HCT116 (cell line): Measurements from ENCODE around the gene GYG1. TPM values are rescaled to one million over a fixed set of nuclear protein-coding genes. Genes with fewer than 3 reads are reported as not detected.

Source experiments
- ATAC-seq: fragments of 200-7000 bp; cut with Tn5 transposase; 2 replicates; pipeline ENCODE4 v1.9.1; 2020; ENCODE audit warnings: mild to moderate bottlenecking, moderate library complexity
- BruUV-seq: library from RNA; stranded (reverse); fragments of 400-500 nt; replicated peaks from 2 replicates; lab custom pipeline; 2021; lab: Mats Ljungman, UMichigan
- CTCF ChIA-PET: fragments of 300-600 bp; sonication (Branson Sonifier 250); formaldehyde crosslinking; loops from one replicate; lab custom pipeline; 2021; ENCODE audit warnings: antibody characterized with exemption; lab: Charles Lee
- POLR2A ChIA-PET: fragments of 300-600, 350-600 bp; sonication (Branson Sonifier 250); formaldehyde crosslinking; loops from one replicate; lab custom pipeline; 2021; ENCODE audit warnings: antibody characterized with exemption; lab: Charles Lee
- RAD21 ChIA-PET, 2 experiments: fragments of 300-600 bp; sonication (Branson Sonifier 250); formaldehyde crosslinking; loops; one replicate each; lab custom pipeline; 2023; ENCODE audit warnings: low total read pairs in 2 of 2; ENCODE audit not compliant: uncharacterized antibody in 2 of 2, unreplicated experiment in 2 of 2, low non-redundant PET in 1 of 2; lab: Charles Lee
- DNase-seq: peaks from one replicate; pipeline ENCODE4 v3.0.0-alpha.2; 2010; ENCODE audit warnings: low read depth, low spot score
- H2AFZ ChIP-seq: fragments of 200-600 bp; shearing (Covaris generic), sonication (generic); 2 replicates; pipeline ENCODE4 v1.6.1; 2017; ENCODE audit warnings: low read depth, mixed run types, mixed read lengths, antibody characterized with exemption, low read length; ENCODE audit not compliant: poor library complexity, severe bottlenecking
- H3K27ac ChIP-seq: 2 replicates; pipeline ENCODE4 v1.5.1; 2012; ENCODE audit warnings: low read depth, low read length
- H3K27me3 ChIP-seq: fragments of 200-600 bp; sonication (generic); 2 replicates; pipeline ENCODE4 v1.6.1; 2016; ENCODE audit warnings: mixed run types, low read length, mixed read lengths; ENCODE audit not compliant: insufficient read depth
- H3K36me3 ChIP-seq, 2 experiments: fragments of 200-500 bp in 1 of 2; fragments of 200-600 bp in 1 of 2; sonication (Bioruptor generic) in 1 of 2; sonication (generic) in 1 of 2; 2 replicates each; pipeline versions ENCODE4 v1.5.1 to v1.6.1; 2014 to 2016; ENCODE audit warnings: low read length in 2 of 2, inconsistent platforms in 1 of 2, mixed read lengths in 1 of 2, mixed run types in 1 of 2; ENCODE audit not compliant: insufficient read depth in 2 of 2, control insufficient read depth in 1 of 2
- H3K4me1 ChIP-seq, 2 experiments: fragments of 200-600 bp in 1 of 2; sonication (generic) in 1 of 2; 2 replicates each; pipeline versions ENCODE4 v1.5.1 to v1.6.1; 2012 to 2017; ENCODE audit warnings: low read length in 2 of 2, inconsistent platforms in 1 of 2, mild to moderate bottlenecking in 1 of 2, mixed read lengths in 1 of 2, mixed run types in 1 of 2, moderate library complexity in 1 of 2; ENCODE audit not compliant: insufficient read depth in 2 of 2, control insufficient read depth in 1 of 2
- H3K4me2 ChIP-seq: fragments of 200-600 bp; sonication (generic); 2 replicates; pipeline ENCODE4 v1.6.1; 2017; ENCODE audit warnings: mixed run types, low read length, mixed read lengths
- H3K4me3 ChIP-seq, 2 experiments: fragments of 200-600 bp in 1 of 2; sonication (generic) in 1 of 2; replicated peaks in 1 of 2; 2 replicates each; pipeline ENCODE4 v1.5.1; 2011 to 2016; ENCODE audit warnings: low read length in 2 of 2, control low read depth in 1 of 2, low read depth in 1 of 2, mild to moderate bottlenecking in 1 of 2, mixed read lengths in 1 of 2, mixed run types in 1 of 2
- H3K79me2 ChIP-seq: fragments of 200-600 bp; sonication (generic); 2 replicates; pipeline ENCODE4 v1.6.1; 2017; ENCODE audit warnings: mild to moderate bottlenecking, mixed run types, low read length, moderate library complexity, mixed read lengths; ENCODE audit not compliant: insufficient read depth
- H3K9ac ChIP-seq: fragments of 200-600 bp; sonication (generic); 2 replicates; pipeline ENCODE4 v1.6.1; 2016; ENCODE audit warnings: low read length, mixed read lengths
- H3K9me2 ChIP-seq: fragments of 200-600 bp; sonication (generic), shearing (Covaris generic); 2 replicates; pipeline ENCODE4 v1.6.1; 2017; ENCODE audit warnings: mixed run types, mild to moderate bottlenecking, moderate library complexity; ENCODE audit not compliant: insufficient read depth
- H3K9me3 ChIP-seq, 2 experiments: fragments of 200-500 bp in 1 of 2; fragments of 200-600 bp in 1 of 2; sonication (Bioruptor generic) in 1 of 2; sonication (generic) in 1 of 2; 2 replicates each; pipeline ENCODE4 v1.6.1; 2014 to 2017; ENCODE audit warnings: low read length in 2 of 2, mixed read lengths in 2 of 2, inconsistent platforms in 1 of 2, low read depth in 1 of 2, mild to moderate bottlenecking in 1 of 2, mixed run types in 1 of 2, moderate library complexity in 1 of 2; ENCODE audit not compliant: control insufficient read depth in 1 of 2, insufficient read depth in 1 of 2
- H4K20me1 ChIP-seq: fragments of 200-600 bp; sonication (generic), shearing (Covaris generic); 2 replicates; pipeline ENCODE4 v1.6.1; 2017; ENCODE audit warnings: mixed run types, mild to moderate bottlenecking, moderate library complexity; ENCODE audit not compliant: insufficient read depth
- CBX3 ChIP-seq: IDR thresholded peaks from 2 replicates; pipeline ENCODE4 v1.6.1; 2012; ENCODE audit warnings: low read depth
- CTCF ChIP-seq, 3 experiments: fragments of 200-600 bp in 1 of 3; sonication (generic) in 1 of 3; IDR thresholded peaks in 2 of 3; conservative IDR thresholded peaks in 1 of 3; 2 replicates each; pipeline ENCODE4 v1.5.1; 2012 to 2017; ENCODE audit warnings: low read depth in 2 of 3, low read length in 2 of 3, antibody characterized with exemption in 1 of 3, borderline replicate concordance in 1 of 3, control low read depth in 1 of 3, mild to moderate bottlenecking in 1 of 3, mixed read lengths in 1 of 3, mixed run types in 1 of 3, moderate library complexity in 1 of 3; ENCODE audit not compliant: insufficient read depth in 1 of 3
- EGR1 ChIP-seq: IDR thresholded peaks from 2 replicates; pipeline ENCODE4 v1.6.1; 2012; ENCODE audit warnings: low read depth
- EZH2 ChIP-seq: fragments of 200-600 bp; sonication (generic); IDR thresholded peaks from 2 replicates; pipeline ENCODE4 v1.6.1; 2017; ENCODE audit warnings: antibody characterized with exemption, mixed run types
- FOSL1 ChIP-seq: IDR thresholded peaks from 2 replicates; pipeline ENCODE4 v1.6.1; 2012; ENCODE audit warnings: low read depth
- MAX ChIP-seq: IDR thresholded peaks from 2 replicates; pipeline ENCODE4 v1.6.1; 2012
- RAD21 ChIP-seq: IDR thresholded peaks from 2 replicates; pipeline ENCODE4 v1.6.1; 2012; ENCODE audit warnings: low read depth, mild to moderate bottlenecking
- YY1 ChIP-seq: IDR thresholded peaks from 2 replicates; pipeline ENCODE4 v1.6.1; 2011; ENCODE audit warnings: low read length, low read depth, moderate library complexity, mild to moderate bottlenecking; ENCODE audit not compliant: insufficient replicate concordance; ENCODE audit errors: extremely low read depth
- ZBTB33 ChIP-seq: IDR thresholded peaks from 2 replicates; pipeline ENCODE4 v1.6.1; 2011; ENCODE audit warnings: mild to moderate bottlenecking, low read length, moderate library complexity; ENCODE audit not compliant: insufficient replicate concordance; ENCODE audit errors: extremely low read depth
- ZNF274 ChIP-seq: fragments of 200-500 bp; sonication (Bioruptor generic); IDR thresholded peaks from 2 replicates; pipeline ENCODE4 v1.6.1; 2014; ENCODE audit warnings: mild to moderate bottlenecking, low read depth, low read length, inconsistent platforms
- intact Hi-C: fragments of 100-400 bp; cut with micrococcal nuclease; formaldehyde crosslinking; loops from 2 replicates; pipeline ENCODE4 v1.10.0; 2022
- total RNA-seq: library from RNA; stranded (reverse); gene quantifications from one replicate; pipeline ENCODE4 v1.2.1, GENCODE V29; 2021; ENCODE audit not compliant: unreplicated experiment

Gene GYG1
- total RNA-seq, 1 experiment from 2014 or later = 28.9 TPM

- no peaks in the 10 kb centered on the region for H3K27me3 ChIP-seq
- no peak for ATAC-seq
- no peaks in the 10 kb centered on the region for H3K9me2 ChIP-seq
- CTCF ChIA-PET = no interaction called here
- intact Hi-C loops = no loop called here
- no peak overlapping the region for H3K4me2 ChIP-seq
- no peak overlapping the region for H3K4me3 ChIP-seq
- no peaks in the 10 kb centered on the region for H4K20me1 ChIP-seq
- H3K27ac ChIP-seq = no peak overlapping the region
- no TSS peak for BruUV-seq
- no peak overlapping the region for H3K9ac ChIP-seq
- H3K4me1 ChIP-seq = no peaks in the 10 kb centered on the region
- no peak overlapping the region for H2AFZ ChIP-seq
- H3K9me3 ChIP-seq = no peaks in the 10 kb centered on the region
- no peaks in the 10 kb centered on the region for H3K36me3 ChIP-seq
- RAD21 ChIA-PET = no interaction called here
- no peak for TF ChIP-seq ZNF274
- no peak for TF ChIP-seq CBX3
- TF ChIP-seq MAX = no peak
- no peak for TF ChIP-seq EGR1
- no peak for TF ChIP-seq FOSL1
- no peak for TF ChIP-seq YY1
- no peak for TF ChIP-seq EZH2
- no peak for TF ChIP-seq RAD21
- TF ChIP-seq CTCF (IDR thresholded peaks at IDR 0.05 in 2 of 3, conservative IDR thresholded peaks at IDR 0.05 in 1 of 3; ENCODE audit: borderline replicate concordance in 1 of 3, insufficient read depth in 1 of 3, low read depth in 2 of 3, low read length in 2 of 3) = no peak
- TF ChIP-seq ZBTB33 = no peak
- no peak for DNase-seq
- no peaks in the 10 kb centered on the region for H3K79me2 ChIP-seq
- POLR2A ChIA-PET = no interaction called here
Measured at GRCh38 chr3:149016669-149017541, 25.6 kb downstream of the GYG1 start.
